ENCODE results near the gene LARP1.

GRCh38 chr5:154770111-154770510 lies 14.9 kb downstream of the LARP1 start:
- no peak for TF ChIP-seq EZH2 (IDR thresholded peaks at IDR 0.05)
- no peak for TF ChIP-seq POLR2AphosphoS5 (IDR thresholded peaks at IDR 0.05; ENCODE audit: borderline replicate concordance, low read depth, low read length)
